WTC11 (cell line): ENCODE results near the gene DGKG. TPM values are rescaled to one million over a fixed set of nuclear protein-coding genes. Genes with fewer than 3 reads are reported as not detected.

Experiments used
- ATAC-seq: fragments of 200-7000 bp; cut with Tn5 transposase; 2 replicates; pipeline ENCODE4 v1.10.0; 2021; ENCODE audit warnings: mild to moderate bottlenecking, moderate library complexity
- CTCF ChIA-PET: fragments of 300-600 bp; sonication (Branson Sonifier 250); formaldehyde crosslinking; loops from one replicate; lab custom pipeline; 2021; ENCODE audit warnings: antibody characterized with exemption; lab: Charles Lee
- POLR2A ChIA-PET: fragments of 350-600 bp; sonication (Branson Sonifier 250); formaldehyde crosslinking; loops from one replicate; lab custom pipeline; 2021; ENCODE audit warnings: antibody characterized with exemption; lab: Charles Lee
- DNase-seq: peaks from one replicate; pipeline ENCODE4 v3.0.0; 2021; ENCODE audit warnings: low spot score
- H3K27ac Mint-ChIP-seq: 2 replicates; pipeline ENCODE4 v1.8.0; 2021; ENCODE audit warnings: mixed read lengths
- H3K27me3 Mint-ChIP-seq: 2 replicates; pipeline ENCODE4 v1.8.0; 2021; ENCODE audit warnings: low read depth, mild to moderate bottlenecking, moderate library complexity, mixed read lengths
- H3K36me3 Mint-ChIP-seq: 2 replicates; pipeline ENCODE4 v1.8.0; 2021; ENCODE audit warnings: mixed read lengths
- H3K4me1 Mint-ChIP-seq: 2 replicates; pipeline ENCODE4 v1.8.0; 2022; ENCODE audit warnings: mixed read lengths
- H3K4me3 Mint-ChIP-seq: 2 replicates; pipeline ENCODE4 v1.8.0; 2021; ENCODE audit warnings: mild to moderate bottlenecking, moderate library complexity, mixed read lengths
- H3K9me3 Mint-ChIP-seq: 2 replicates; pipeline ENCODE4 v1.8.0; 2021; ENCODE audit warnings: mixed read lengths
- ELF4 ChIP-seq: sonication (generic); formaldehyde crosslinking; IDR thresholded peaks from 2 replicates; pipeline ENCODE4 v1.8.1; 2022; ENCODE audit warnings: low read depth, mild to moderate bottlenecking, moderate library complexity, missing genetic modification reagents
- ESRRA ChIP-seq: sonication (generic); formaldehyde crosslinking; IDR thresholded peaks from 2 replicates; pipeline ENCODE4 v1.8.1; 2022; ENCODE audit warnings: mild to moderate bottlenecking, missing genetic modification reagents, borderline replicate concordance
- FOXJ3 ChIP-seq: sonication (generic); formaldehyde crosslinking; IDR thresholded peaks from 2 replicates; pipeline ENCODE4 v1.9.0; 2021; ENCODE audit warnings: missing genetic modification reagents, mild to moderate bottlenecking, borderline replicate concordance
- SP1 ChIP-seq: sonication (generic); formaldehyde crosslinking; conservative IDR thresholded peaks from 2 replicates; pipeline ENCODE4 v1.8.1; 2022; ENCODE audit warnings: missing genetic modification reagents
- TEAD4 ChIP-seq: sonication (generic); formaldehyde crosslinking; IDR thresholded peaks from 2 replicates; pipeline ENCODE4 v1.8.0; 2022; ENCODE audit warnings: mild to moderate bottlenecking, missing genetic modification reagents
- ZNF121 ChIP-seq: sonication (generic); formaldehyde crosslinking; IDR thresholded peaks from 2 replicates; pipeline ENCODE4 v1.8.0; 2023; ENCODE audit warnings: missing genetic modification reagents
- ZNF423 ChIP-seq: fragments of 250-450 bp; sonication (Bioruptor Pico); IDR thresholded peaks from 2 replicates; pipeline ENCODE4 v2.1.2; 2022; ENCODE audit warnings: mild to moderate bottlenecking, moderate library complexity
- total RNA-seq: library from RNA; stranded (reverse); gene quantifications from 3 replicates; pipeline ENCODE4 v1.2.3, GENCODE V29; 2021
- TF ChIP-seq, protein P1 (sequence below): sonication (generic); formaldehyde crosslinking; IDR thresholded peaks from 2 replicates; pipeline ENCODE4 v1.8.1; 2022; ENCODE audit warnings: mild to moderate bottlenecking, moderate library complexity, missing genetic modification reagents
- TF ChIP-seq, protein P2 (sequence below): sonication (generic); formaldehyde crosslinking; conservative IDR thresholded peaks from 2 replicates; pipeline ENCODE4 v1.8.1; 2022; ENCODE audit warnings: mild to moderate bottlenecking, missing genetic modification reagents
- TF ChIP-seq, protein P3 (sequence below): sonication (generic); formaldehyde crosslinking; IDR thresholded peaks from 2 replicates; pipeline ENCODE4 v1.8.1; 2022; ENCODE audit warnings: mild to moderate bottlenecking, missing genetic modification reagents, moderate library complexity, borderline replicate concordance
- TF ChIP-seq, protein P4 (sequence below): fragments of 250-450 bp; sonication (Bioruptor Pico); IDR thresholded peaks from 2 replicates; pipeline ENCODE4 v1.8.0; 2021; ENCODE audit warnings: mild to moderate bottlenecking
- TF ChIP-seq, protein P5 (sequence below): sonication (generic); formaldehyde crosslinking; IDR thresholded peaks from 2 replicates; pipeline ENCODE4 v1.8.0; 2022; ENCODE audit warnings: mild to moderate bottlenecking, missing genetic modification reagents
- TF ChIP-seq, protein P6 (sequence below): sonication (generic); formaldehyde crosslinking; IDR thresholded peaks from 2 replicates; pipeline ENCODE4 v1.8.1; 2023; ENCODE audit warnings: mild to moderate bottlenecking, missing genetic modification reagents, moderate library complexity
- TF ChIP-seq, protein P7 (sequence below): sonication (generic); formaldehyde crosslinking; IDR thresholded peaks from 2 replicates; pipeline ENCODE4 v1.8.0; 2022; ENCODE audit warnings: missing genetic modification reagents
- TF ChIP-seq, protein P8 (sequence below): sonication (generic); formaldehyde crosslinking; IDR thresholded peaks from 2 replicates; pipeline ENCODE4 v1.8.0; 2023; ENCODE audit warnings: missing genetic modification reagents
- TF ChIP-seq, protein P9 (sequence below): fragments of 250-450 bp; sonication (Bioruptor Pico); IDR thresholded peaks from 2 replicates; pipeline ENCODE4 v2.1.2; 2022; ENCODE audit warnings: mild to moderate bottlenecking, moderate library complexity

DGKG gene
- total RNA-seq, 1 experiment from 2014 or later = 0.92 TPM

DNA sequence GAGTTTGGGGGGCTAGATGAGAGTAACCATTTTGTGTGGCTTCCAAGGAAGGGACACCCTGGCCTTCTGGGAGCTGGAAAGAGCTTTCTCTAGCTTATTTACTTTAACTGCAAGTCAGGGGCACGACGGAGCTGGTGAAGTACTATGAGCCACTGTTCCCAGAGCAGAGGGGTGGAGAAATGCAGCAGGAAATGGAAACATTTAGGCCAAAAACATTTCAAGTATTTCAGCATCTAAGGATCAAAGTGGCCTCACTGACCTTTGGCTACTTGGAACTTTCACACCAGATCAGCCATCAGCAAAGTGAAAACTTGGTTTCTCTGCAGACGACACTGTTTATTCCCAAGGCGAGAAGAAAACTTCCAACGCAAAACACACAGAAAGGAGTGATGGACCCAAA is 7.9 kb downstream of the DGKG start:
- H3K27ac Mint-ChIP-seq = no peak overlapping the region
- H3K36me3 Mint-ChIP-seq = no peaks in the 10 kb centered on the region
- ATAC-seq (no peak), DNase-seq (no peak)
- no peak overlapping the region for H3K4me3 Mint-ChIP-seq
- peaks cover 22% of the 10 kb centered on the region for H3K27me3 Mint-ChIP-seq
- TF ChIP-seq ZNF121 (CRISPR knock-in tag) (no peak), ZNF423 (CRISPR knock-in tag) (no peak), ELF4 (no peak), TEAD4 (no peak), FOXJ3 (CRISPR knock-in tag) (no peak), SP1 (CRISPR knock-in tag) (no peak), ESRRA (no peak)
- TF ChIP-seq, protein P1, sequence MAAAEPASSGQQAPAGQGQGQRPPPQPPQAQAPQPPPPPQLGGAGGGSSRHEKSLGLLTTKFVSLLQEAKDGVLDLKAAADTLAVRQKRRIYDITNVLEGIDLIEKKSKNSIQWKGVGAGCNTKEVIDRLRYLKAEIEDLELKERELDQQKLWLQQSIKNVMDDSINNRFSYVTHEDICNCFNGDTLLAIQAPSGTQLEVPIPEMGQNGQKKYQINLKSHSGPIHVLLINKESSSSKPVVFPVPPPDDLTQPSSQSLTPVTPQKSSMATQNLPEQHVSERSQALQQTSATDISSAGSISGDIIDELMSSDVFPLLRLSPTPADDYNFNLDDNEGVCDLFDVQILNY = no peak
- TF ChIP-seq, protein P2, sequence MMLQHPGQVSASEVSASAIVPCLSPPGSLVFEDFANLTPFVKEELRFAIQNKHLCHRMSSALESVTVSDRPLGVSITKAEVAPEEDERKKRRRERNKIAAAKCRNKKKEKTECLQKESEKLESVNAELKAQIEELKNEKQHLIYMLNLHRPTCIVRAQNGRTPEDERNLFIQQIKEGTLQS (CRISPR knock-in tag) = no peak
- TF ChIP-seq, protein P3, sequence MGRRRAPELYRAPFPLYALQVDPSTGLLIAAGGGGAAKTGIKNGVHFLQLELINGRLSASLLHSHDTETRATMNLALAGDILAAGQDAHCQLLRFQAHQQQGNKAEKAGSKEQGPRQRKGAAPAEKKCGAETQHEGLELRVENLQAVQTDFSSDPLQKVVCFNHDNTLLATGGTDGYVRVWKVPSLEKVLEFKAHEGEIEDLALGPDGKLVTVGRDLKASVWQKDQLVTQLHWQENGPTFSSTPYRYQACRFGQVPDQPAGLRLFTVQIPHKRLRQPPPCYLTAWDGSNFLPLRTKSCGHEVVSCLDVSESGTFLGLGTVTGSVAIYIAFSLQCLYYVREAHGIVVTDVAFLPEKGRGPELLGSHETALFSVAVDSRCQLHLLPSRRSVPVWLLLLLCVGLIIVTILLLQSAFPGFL (CRISPR knock-in tag) = no peak
- TF ChIP-seq, protein P4, sequence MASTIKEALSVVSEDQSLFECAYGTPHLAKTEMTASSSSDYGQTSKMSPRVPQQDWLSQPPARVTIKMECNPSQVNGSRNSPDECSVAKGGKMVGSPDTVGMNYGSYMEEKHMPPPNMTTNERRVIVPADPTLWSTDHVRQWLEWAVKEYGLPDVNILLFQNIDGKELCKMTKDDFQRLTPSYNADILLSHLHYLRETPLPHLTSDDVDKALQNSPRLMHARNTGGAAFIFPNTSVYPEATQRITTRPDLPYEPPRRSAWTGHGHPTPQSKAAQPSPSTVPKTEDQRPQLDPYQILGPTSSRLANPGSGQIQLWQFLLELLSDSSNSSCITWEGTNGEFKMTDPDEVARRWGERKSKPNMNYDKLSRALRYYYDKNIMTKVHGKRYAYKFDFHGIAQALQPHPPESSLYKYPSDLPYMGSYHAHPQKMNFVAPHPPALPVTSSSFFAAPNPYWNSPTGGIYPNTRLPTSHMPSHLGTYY = no peak
- TF ChIP-seq, protein P5, sequence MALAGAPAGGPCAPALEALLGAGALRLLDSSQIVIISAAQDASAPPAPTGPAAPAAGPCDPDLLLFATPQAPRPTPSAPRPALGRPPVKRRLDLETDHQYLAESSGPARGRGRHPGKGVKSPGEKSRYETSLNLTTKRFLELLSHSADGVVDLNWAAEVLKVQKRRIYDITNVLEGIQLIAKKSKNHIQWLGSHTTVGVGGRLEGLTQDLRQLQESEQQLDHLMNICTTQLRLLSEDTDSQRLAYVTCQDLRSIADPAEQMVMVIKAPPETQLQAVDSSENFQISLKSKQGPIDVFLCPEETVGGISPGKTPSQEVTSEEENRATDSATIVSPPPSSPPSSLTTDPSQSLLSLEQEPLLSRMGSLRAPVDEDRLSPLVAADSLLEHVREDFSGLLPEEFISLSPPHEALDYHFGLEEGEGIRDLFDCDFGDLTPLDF (CRISPR knock-in tag) = no peak
- TF ChIP-seq, protein P6, sequence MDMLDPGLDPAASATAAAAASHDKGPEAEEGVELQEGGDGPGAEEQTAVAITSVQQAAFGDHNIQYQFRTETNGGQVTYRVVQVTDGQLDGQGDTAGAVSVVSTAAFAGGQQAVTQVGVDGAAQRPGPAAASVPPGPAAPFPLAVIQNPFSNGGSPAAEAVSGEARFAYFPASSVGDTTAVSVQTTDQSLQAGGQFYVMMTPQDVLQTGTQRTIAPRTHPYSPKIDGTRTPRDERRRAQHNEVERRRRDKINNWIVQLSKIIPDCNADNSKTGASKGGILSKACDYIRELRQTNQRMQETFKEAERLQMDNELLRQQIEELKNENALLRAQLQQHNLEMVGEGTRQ (CRISPR knock-in tag) = no peak
- TF ChIP-seq, protein P7, sequence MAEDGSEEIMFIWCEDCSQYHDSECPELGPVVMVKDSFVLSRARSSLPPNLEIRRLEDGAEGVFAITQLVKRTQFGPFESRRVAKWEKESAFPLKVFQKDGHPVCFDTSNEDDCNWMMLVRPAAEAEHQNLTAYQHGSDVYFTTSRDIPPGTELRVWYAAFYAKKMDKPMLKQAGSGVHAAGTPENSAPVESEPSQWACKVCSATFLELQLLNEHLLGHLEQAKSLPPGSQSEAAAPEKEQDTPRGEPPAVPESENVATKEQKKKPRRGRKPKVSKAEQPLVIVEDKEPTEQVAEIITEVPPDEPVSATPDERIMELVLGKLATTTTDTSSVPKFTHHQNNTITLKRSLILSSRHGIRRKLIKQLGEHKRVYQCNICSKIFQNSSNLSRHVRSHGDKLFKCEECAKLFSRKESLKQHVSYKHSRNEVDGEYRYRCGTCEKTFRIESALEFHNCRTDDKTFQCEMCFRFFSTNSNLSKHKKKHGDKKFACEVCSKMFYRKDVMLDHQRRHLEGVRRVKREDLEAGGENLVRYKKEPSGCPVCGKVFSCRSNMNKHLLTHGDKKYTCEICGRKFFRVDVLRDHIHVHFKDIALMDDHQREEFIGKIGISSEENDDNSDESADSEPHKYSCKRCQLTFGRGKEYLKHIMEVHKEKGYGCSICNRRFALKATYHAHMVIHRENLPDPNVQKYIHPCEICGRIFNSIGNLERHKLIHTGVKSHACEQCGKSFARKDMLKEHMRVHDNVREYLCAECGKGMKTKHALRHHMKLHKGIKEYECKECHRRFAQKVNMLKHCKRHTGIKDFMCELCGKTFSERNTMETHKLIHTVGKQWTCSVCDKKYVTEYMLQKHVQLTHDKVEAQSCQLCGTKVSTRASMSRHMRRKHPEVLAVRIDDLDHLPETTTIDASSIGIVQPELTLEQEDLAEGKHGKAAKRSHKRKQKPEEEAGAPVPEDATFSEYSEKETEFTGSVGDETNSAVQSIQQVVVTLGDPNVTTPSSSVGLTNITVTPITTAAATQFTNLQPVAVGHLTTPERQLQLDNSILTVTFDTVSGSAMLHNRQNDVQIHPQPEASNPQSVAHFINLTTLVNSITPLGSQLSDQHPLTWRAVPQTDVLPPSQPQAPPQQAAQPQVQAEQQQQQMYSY (CRISPR knock-in tag) = no peak
- TF ChIP-seq, protein P8, sequence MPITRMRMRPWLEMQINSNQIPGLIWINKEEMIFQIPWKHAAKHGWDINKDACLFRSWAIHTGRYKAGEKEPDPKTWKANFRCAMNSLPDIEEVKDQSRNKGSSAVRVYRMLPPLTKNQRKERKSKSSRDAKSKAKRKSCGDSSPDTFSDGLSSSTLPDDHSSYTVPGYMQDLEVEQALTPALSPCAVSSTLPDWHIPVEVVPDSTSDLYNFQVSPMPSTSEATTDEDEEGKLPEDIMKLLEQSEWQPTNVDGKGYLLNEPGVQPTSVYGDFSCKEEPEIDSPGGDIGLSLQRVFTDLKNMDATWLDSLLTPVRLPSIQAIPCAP (CRISPR knock-in tag) = no peak
- TF ChIP-seq, protein P9, sequence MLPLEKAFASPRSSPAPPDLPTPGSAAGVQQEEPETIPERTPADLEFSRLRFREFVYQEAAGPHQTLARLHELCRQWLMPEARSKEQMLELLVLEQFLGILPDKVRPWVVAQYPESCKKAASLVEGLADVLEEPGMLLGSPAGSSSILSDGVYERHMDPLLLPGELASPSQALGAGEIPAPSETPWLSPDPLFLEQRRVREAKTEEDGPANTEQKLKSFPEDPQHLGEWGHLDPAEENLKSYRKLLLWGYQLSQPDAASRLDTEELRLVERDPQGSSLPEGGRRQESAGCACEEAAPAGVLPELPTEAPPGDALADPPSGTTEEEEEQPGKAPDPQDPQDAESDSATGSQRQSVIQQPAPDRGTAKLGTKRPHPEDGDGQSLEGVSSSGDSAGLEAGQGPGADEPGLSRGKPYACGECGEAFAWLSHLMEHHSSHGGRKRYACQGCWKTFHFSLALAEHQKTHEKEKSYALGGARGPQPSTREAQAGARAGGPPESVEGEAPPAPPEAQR (CRISPR knock-in tag) = no peak
- no peaks in the 10 kb centered on the region; the same call in 1 of the 2 replicates for H3K9me3 Mint-ChIP-seq
- ChIA-PET CTCF (no interaction called here), POLR2A (no interaction called here)
- H3K4me1 Mint-ChIP-seq = peaks cover 9% of the 10 kb centered on the region; the same call in 1 of the 2 replicates
